OCI-LY1 (cell line): ENCODE measurements around the gene SLC12A5.

ENCODE experiments used
- H2AFZ ChIP-seq: fragments of 200-600 bp; sonication (generic), shearing (Covaris generic); 2 replicates; pipeline ENCODE4 v1.6.0; 2014; ENCODE audit warnings: antibody characterized with exemption, mild to moderate bottlenecking, low read length
- H3F3A ChIP-seq: fragments of 200-600 bp; sonication (generic), shearing (Covaris generic); 2 replicates; pipeline ENCODE4 v1.6.0; 2014; ENCODE audit warnings: mild to moderate bottlenecking, antibody characterized with exemption, low read length, moderate library complexity; ENCODE audit not compliant: insufficient read depth
- H3K27ac ChIP-seq: fragments of 200-600 bp; sonication (generic); 2 replicates; pipeline ENCODE4 v1.5.1; 2014; ENCODE audit warnings: low read length, mixed run types, mild to moderate bottlenecking, low read depth; ENCODE audit not compliant: poor library complexity, severe bottlenecking
- H3K27me3 ChIP-seq: fragments of 200-600 bp; sonication (generic); 2 replicates; pipeline ENCODE4 v1.6.0; 2014; ENCODE audit warnings: antibody characterized with exemption, mild to moderate bottlenecking, low read length, moderate library complexity; ENCODE audit not compliant: insufficient read depth
- H3K36me3 ChIP-seq: fragments of 200-600 bp; sonication (generic); 2 replicates; pipeline ENCODE4 v1.6.1; 2014; ENCODE audit warnings: mild to moderate bottlenecking, antibody characterized with exemption, low read length, moderate library complexity, mixed read lengths; ENCODE audit not compliant: insufficient read depth
- H3K4me1 ChIP-seq: fragments of 200-600 bp; sonication (generic); 2 replicates; pipeline ENCODE4 v1.5.1; 2014; ENCODE audit warnings: mild to moderate bottlenecking, low read length, moderate library complexity; ENCODE audit not compliant: insufficient read depth, severe bottlenecking
- H3K4me2 ChIP-seq: fragments of 200-600 bp; sonication (generic), shearing (Covaris generic); 2 replicates; pipeline ENCODE4 v1.6.1; 2014; ENCODE audit warnings: low read length
- H3K4me3 ChIP-seq: fragments of 200-600 bp; sonication (generic); 2 replicates; pipeline ENCODE4 v1.5.1; 2014; ENCODE audit warnings: low read length, low read depth, mild to moderate bottlenecking, mixed read lengths; ENCODE audit not compliant: poor library complexity, severe bottlenecking
- H3K79me2 ChIP-seq: fragments of 200-600 bp; shearing (Covaris generic); 2 replicates; pipeline ENCODE4 v1.6.1; 2016; ENCODE audit warnings: mixed run types, low read length, mixed read lengths; ENCODE audit not compliant: insufficient read depth
- H3K9ac ChIP-seq: fragments of 200-600 bp; sonication (generic), shearing (Covaris generic); 2 replicates; pipeline ENCODE4 v1.6.1; 2014; ENCODE audit warnings: mild to moderate bottlenecking, low read length, mixed read lengths
- H3K9me2 ChIP-seq: fragments of 200-600 bp; sonication (generic), shearing (Covaris generic); 2 replicates; pipeline ENCODE4 v1.6.1; 2014; ENCODE audit warnings: low read depth, mild to moderate bottlenecking, low read length, mixed read lengths
- H3K9me3 ChIP-seq: fragments of 200-600 bp; shearing (Covaris generic); 2 replicates; pipeline ENCODE4 v1.6.1; 2014; ENCODE audit warnings: low read length, mixed read lengths
- H4K20me1 ChIP-seq: fragments of 200-600 bp; sonication (generic), shearing (Covaris generic); 2 replicates; pipeline ENCODE4 v1.6.0; 2016; ENCODE audit warnings: mild to moderate bottlenecking, low read length; ENCODE audit not compliant: insufficient read depth
- EZH2 ChIP-seq: fragments of 200-600 bp; sonication (generic), shearing (Covaris generic); IDR thresholded peaks from 2 replicates; pipeline ENCODE4 v1.8.0; 2017; ENCODE audit warnings: borderline replicate concordance, mixed run types, mild to moderate bottlenecking, antibody characterized with exemption, low read length, moderate library complexity, mixed read lengths
- TF ChIP-seq, protein P1 (sequence below): fragments of 200-600 bp; sonication (generic), shearing (Covaris generic); IDR thresholded peaks from 2 replicates; pipeline ENCODE4 v1.5.1; 2017; ENCODE audit warnings: mild to moderate bottlenecking, antibody characterized with exemption, low read length, moderate library complexity, mixed read lengths

Gene SLC12A5

GRCh38 chr20:46006964-46007363, 22.1 kb upstream of the SLC12A5 start:
- Histone ChIP-seq H4K20me1 (no peaks in the 10 kb centered on the region), H3K27ac (no peak overlapping the region), H3K4me1 (no peaks in the 10 kb centered on the region), H3K36me3 (no peaks in the 10 kb centered on the region), H3K79me2 (no peaks in the 10 kb centered on the region), H3K4me3 (no peak overlapping the region), H3F3A (no peaks in the 10 kb centered on the region), H3K9me2 (no peaks in the 10 kb centered on the region), H2AFZ (no peak overlapping the region), H3K9me3 (no peaks in the 10 kb centered on the region), H3K27me3 (no peaks in the 10 kb centered on the region), H3K4me2 (no peak overlapping the region), H3K9ac (no peak overlapping the region)
- TF ChIP-seq EZH2 = no peak
- TF ChIP-seq, protein P1, sequence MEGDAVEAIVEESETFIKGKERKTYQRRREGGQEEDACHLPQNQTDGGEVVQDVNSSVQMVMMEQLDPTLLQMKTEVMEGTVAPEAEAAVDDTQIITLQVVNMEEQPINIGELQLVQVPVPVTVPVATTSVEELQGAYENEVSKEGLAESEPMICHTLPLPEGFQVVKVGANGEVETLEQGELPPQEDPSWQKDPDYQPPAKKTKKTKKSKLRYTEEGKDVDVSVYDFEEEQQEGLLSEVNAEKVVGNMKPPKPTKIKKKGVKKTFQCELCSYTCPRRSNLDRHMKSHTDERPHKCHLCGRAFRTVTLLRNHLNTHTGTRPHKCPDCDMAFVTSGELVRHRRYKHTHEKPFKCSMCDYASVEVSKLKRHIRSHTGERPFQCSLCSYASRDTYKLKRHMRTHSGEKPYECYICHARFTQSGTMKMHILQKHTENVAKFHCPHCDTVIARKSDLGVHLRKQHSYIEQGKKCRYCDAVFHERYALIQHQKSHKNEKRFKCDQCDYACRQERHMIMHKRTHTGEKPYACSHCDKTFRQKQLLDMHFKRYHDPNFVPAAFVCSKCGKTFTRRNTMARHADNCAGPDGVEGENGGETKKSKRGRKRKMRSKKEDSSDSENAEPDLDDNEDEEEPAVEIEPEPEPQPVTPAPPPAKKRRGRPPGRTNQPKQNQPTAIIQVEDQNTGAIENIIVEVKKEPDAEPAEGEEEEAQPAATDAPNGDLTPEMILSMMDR = no peak

GRCh38 chr20:46007671-46008070, 21.3 kb upstream of the SLC12A5 start:
- Histone ChIP-seq H3K27ac (no peak overlapping the region), H3K27me3 (no peaks in the 10 kb centered on the region), H3K4me1 (no peaks in the 10 kb centered on the region), H4K20me1 (no peaks in the 10 kb centered on the region), H3K4me3 (no peak overlapping the region), H3K36me3 (no peaks in the 10 kb centered on the region), H3K4me2 (no peak overlapping the region), H3K9ac (no peak overlapping the region), H3K9me2 (no peaks in the 10 kb centered on the region), H2AFZ (no peak overlapping the region), H3K79me2 (no peaks in the 10 kb centered on the region), H3F3A (no peaks in the 10 kb centered on the region), H3K9me3 (no peaks in the 10 kb centered on the region)
- TF ChIP-seq, protein P1 = no peak
- no peak for TF ChIP-seq EZH2

- Histone ChIP-seq H3K4me2 (no peak overlapping the region), H3K4me1 (peaks cover 7% of the 10 kb centered on the region), H3K36me3 (no peaks in the 10 kb centered on the region), H2AFZ (no peak overlapping the region), H3K9me3 (no peaks in the 10 kb centered on the region), H4K20me1 (no peaks in the 10 kb centered on the region), H3K27me3 (no peaks in the 10 kb centered on the region), H3K9me2 (no peaks in the 10 kb centered on the region), H3K4me3 (no peak overlapping the region), H3K9ac (no peak overlapping the region), H3K27ac (no peak overlapping the region), H3F3A (no peaks in the 10 kb centered on the region), H3K79me2 (no peaks in the 10 kb centered on the region)
- TF ChIP-seq, protein P1 = no peak
- no peak for TF ChIP-seq EZH2
Measured at GRCh38 chr20:46009816-46010215, 19.2 kb upstream of the SLC12A5 start.
